Measurements from ENCODE around the gene USP20. TPM values are rescaled to one million over a fixed set of nuclear protein-coding genes. Genes with fewer than 3 reads are reported as not detected.

USP20 gene
- total RNA-seq, 1 donor from 2014 or later: 3.7 TPM

DNA sequence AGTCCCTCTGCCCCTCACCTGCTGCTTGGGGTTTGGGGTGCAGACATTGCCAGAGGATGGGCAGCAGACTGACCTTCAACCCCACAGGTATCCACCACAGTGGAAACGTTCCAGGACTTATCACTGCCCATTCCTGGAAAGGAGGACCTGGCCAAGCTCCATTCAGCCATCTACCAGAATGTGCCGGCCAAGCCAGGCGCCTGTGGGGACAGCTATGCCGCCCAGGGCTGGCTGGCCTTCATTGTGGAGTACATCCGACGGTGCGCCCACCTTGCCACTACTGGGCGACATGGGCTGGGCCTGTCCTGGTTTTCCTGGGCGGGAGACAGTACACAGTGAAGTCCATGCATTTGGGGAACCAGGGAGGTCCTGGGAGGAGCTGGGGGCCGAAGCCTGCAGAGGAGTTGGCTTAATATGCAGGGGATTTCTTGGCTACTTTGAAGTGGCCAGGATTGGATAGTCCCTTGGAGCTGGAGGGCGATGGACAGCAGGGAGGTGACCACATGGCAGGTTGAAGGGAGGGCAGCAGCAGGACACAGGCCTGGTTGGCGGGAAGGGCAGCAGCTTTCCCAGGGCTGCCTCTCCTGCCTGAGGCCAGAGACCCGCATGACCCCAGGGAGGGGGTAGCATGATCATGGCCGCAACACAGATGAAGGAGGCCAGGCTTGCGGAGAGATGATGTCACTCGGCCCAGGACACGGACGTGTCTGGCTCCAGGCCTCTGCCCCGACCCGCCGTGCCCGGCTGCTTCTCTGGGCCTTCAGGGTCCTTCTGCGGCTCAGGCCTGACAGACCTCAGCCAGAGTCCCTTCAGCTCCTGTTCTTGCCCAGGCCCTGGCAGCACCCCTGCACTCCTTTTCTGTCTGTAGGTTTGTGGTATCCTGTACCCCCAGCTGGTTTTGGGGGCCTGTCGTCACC is 34.6 kb downstream of the USP20 start:
- H3K36me3 ChIP-seq (ENCODE audit: control insufficient read depth in 3 of 3, insufficient read depth in 3 of 3, low read length in 3 of 3): peaks cover 28 to 36% (median 36%) of the 10 kb centered on the region in 3 donors
- H3K27ac ChIP-seq (ENCODE audit: low read depth, low read length): no peak overlapping the region
- no peaks in the 10 kb centered on the region for H3K9me3 ChIP-seq (ENCODE audit: control insufficient read depth in 3 of 3, low read length in 3 of 3)
- H3K9ac ChIP-seq (ENCODE audit: low read depth in 1 of 3, low read length in 3 of 3): no peak overlapping the region
- H3K4me3 ChIP-seq (ENCODE audit: low read length in 3 of 3): no peak overlapping the region
- no peaks in the 10 kb centered on the region for H3K27me3 ChIP-seq (ENCODE audit: control insufficient read depth in 3 of 3, insufficient read depth in 3 of 3, low read length in 3 of 3)
- H3K4me1 ChIP-seq (ENCODE audit: control insufficient read depth in 3 of 3, insufficient read depth in 3 of 3, low read length in 3 of 3): peaks cover 0 to 3% (median 0%) of the 10 kb centered on the region in 3 donors

DNA sequence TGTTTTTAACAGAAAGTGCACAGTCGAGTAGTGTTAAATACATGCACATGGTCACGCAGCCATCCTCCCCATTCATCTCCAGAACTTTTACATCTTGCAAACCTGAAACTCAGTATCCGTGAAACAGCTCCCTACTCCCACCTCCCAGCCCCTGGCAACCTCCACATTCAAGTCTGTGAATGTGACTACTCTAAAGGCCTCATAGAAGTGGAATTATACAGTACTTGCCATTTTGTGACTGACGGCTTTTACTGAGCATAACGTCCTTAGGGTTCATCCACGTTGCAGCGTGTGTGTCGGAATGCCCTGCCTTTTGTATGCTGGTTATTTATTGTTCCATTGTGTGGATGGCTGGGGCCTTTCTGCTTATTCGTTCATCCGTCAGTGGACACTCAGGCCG is 35.8 kb downstream of the USP20 start:
- Histone ChIP-seq H3K4me1 (ENCODE audit: control insufficient read depth in 3 of 3, insufficient read depth in 3 of 3, low read length in 3 of 3) (peaks cover 0 to 3% (median 0%) of the 10 kb centered on the region in 3 donors), H3K27ac (ENCODE audit: low read depth, low read length) (no peak overlapping the region), H3K9ac (ENCODE audit: low read depth in 1 of 3, low read length in 3 of 3) (no peak overlapping the region), H3K9me3 (ENCODE audit: control insufficient read depth in 3 of 3, low read length in 3 of 3) (no peaks in the 10 kb centered on the region), H3K4me3 (ENCODE audit: low read length in 3 of 3) (no peak overlapping the region), H3K36me3 (ENCODE audit: control insufficient read depth in 3 of 3, insufficient read depth in 3 of 3, low read length in 3 of 3) (peaks cover 34 to 40% (median 37%) of the 10 kb centered on the region in 3 donors), H3K27me3 (ENCODE audit: control insufficient read depth in 3 of 3, insufficient read depth in 3 of 3, low read length in 3 of 3) (no peaks in the 10 kb centered on the region)

DNA sequence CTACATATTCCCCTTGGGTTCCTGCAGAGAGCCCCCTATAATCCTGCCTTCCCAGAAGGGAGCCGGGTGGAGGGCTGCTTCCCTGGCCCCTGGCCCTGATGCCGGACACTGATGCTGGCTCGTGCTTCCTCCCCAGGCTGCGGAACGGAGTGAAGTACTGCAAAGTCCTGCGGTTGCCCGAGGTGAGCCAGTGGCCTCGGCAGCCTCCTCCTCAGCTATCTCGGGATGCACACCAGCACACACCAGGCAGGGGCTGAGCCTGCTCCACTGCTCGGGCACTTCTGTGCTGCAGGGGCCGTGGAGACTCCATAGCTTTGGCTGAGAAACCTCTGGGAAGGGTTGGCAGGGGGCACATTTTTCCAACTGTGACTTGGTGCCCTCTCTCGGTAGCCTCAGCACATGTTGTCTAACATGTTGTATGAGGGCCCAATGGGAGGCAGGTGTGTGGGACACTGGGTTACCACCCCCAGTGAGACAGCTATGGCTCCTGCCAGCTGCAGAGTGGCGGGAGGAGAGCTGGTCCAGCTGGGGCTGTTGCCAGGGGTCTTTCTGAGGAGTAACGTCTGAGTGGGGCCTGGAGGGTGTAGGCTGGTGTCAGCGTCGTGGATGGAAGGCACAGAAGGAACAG is 38.4 kb downstream of the USP20 start:
- no peak overlapping the region for H3K9ac ChIP-seq (ENCODE audit: low read depth in 1 of 3, low read length in 3 of 3)
- peaks cover 0 to 3% (median 0%) of the 10 kb centered on the region in 3 donors for H3K4me1 ChIP-seq (ENCODE audit: control insufficient read depth in 3 of 3, insufficient read depth in 3 of 3, low read length in 3 of 3)
- no peak overlapping the region for H3K27ac ChIP-seq (ENCODE audit: low read depth, low read length)
- no peaks in the 10 kb centered on the region for H3K9me3 ChIP-seq (ENCODE audit: control insufficient read depth in 3 of 3, low read length in 3 of 3)
- H3K27me3 ChIP-seq (ENCODE audit: control insufficient read depth in 3 of 3, insufficient read depth in 3 of 3, low read length in 3 of 3): no peaks in the 10 kb centered on the region
- H3K4me3 ChIP-seq (ENCODE audit: low read length in 3 of 3): no peak overlapping the region
- H3K36me3 ChIP-seq (ENCODE audit: control insufficient read depth in 3 of 3, insufficient read depth in 3 of 3, low read length in 3 of 3): peaks cover 29 to 39% (median 39%) of the 10 kb centered on the region in 3 donors

DNA sequence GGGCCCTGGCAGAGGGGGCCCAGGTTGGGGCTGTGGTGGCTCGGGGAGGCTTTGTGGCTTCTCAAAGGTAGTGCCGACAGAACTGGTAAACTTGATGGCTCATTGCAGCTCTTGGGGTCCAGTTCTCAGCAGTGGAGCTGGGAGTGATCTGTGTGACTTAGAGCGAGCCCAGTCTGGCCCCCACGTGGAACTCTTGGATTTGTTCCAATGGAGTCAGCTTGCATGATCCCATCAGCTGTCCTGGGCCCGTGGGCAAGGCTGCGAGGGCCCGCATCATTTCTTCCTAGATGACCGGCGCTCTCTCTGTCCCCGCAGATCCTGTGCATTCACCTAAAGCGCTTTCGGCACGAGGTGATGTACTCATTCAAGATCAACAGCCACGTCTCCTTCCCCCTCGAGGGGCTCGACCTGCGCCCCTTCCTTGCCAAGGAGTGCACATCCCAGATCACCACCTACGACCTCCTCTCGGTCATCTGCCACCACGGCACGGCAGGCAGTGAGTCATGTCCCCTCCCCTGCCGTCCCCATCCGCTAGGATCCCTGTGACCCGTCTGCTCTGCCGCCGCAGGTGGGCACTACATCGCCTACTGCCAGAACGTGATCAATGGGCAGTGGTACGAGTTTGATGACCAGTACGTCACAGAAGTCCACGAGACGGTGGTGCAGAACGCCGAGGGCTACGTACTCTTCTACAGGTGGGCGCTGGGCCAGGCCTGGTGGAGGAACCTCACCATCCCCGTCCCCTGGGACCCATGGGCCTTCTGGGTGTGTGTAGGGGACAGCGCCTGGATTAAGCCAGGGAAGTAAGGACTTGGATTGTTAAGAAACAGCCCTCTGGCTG is 39.2 kb downstream of the USP20 start:
- Histone ChIP-seq H3K4me1 (ENCODE audit: control insufficient read depth in 3 of 3, insufficient read depth in 3 of 3, low read length in 3 of 3) (peaks cover 0 to 3% (median 0%) of the 10 kb centered on the region in 3 donors), H3K9ac (ENCODE audit: low read depth in 1 of 3, low read length in 3 of 3) (no peak overlapping the region), H3K4me3 (ENCODE audit: low read length in 3 of 3) (no peak overlapping the region), H3K9me3 (ENCODE audit: control insufficient read depth in 3 of 3, low read length in 3 of 3) (no peaks in the 10 kb centered on the region), H3K27ac (ENCODE audit: low read depth, low read length) (no peak overlapping the region), H3K27me3 (ENCODE audit: control insufficient read depth in 3 of 3, insufficient read depth in 3 of 3, low read length in 3 of 3) (no peaks in the 10 kb centered on the region), H3K36me3 (ENCODE audit: control insufficient read depth in 3 of 3, insufficient read depth in 3 of 3, low read length in 3 of 3) (peaks cover 26 to 43% (median 36%) of the 10 kb centered on the region in 3 donors)

DNA sequence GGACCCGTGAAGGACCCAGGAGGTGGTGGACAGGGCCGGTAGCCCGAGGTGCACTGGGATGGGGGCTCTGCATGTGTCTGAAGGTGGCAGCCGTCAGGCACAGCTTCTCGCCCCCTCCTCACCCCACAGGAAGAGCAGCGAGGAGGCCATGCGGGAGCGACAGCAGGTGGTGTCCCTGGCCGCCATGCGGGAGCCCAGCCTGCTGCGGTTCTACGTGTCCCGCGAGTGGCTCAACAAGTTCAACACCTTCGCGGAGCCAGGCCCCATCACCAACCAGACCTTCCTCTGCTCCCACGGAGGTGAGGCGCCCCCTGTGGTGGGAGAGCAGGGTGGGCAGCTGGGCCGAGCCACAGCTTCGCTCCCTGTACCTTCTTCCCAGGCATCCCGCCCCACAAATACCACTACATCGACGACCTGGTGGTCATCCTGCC is 39.9 kb downstream of the USP20 start:
- Histone ChIP-seq H3K4me3 (ENCODE audit: low read length in 3 of 3) (no peak overlapping the region), H3K27ac (ENCODE audit: low read depth, low read length) (no peak overlapping the region), H3K9me3 (ENCODE audit: control insufficient read depth in 3 of 3, low read length in 3 of 3) (no peaks in the 10 kb centered on the region), H3K36me3 (ENCODE audit: control insufficient read depth in 3 of 3, insufficient read depth in 3 of 3, low read length in 3 of 3) (peaks cover 31 to 50% (median 34%) of the 10 kb centered on the region in 3 donors), H3K9ac (ENCODE audit: low read depth in 1 of 3, low read length in 3 of 3) (no peak overlapping the region), H3K4me1 (ENCODE audit: control insufficient read depth in 3 of 3, insufficient read depth in 3 of 3, low read length in 3 of 3) (peaks cover 0 to 3% (median 0%) of the 10 kb centered on the region in 3 donors), H3K27me3 (ENCODE audit: control insufficient read depth in 3 of 3, insufficient read depth in 3 of 3, low read length in 3 of 3) (no peaks in the 10 kb centered on the region)

DNA sequence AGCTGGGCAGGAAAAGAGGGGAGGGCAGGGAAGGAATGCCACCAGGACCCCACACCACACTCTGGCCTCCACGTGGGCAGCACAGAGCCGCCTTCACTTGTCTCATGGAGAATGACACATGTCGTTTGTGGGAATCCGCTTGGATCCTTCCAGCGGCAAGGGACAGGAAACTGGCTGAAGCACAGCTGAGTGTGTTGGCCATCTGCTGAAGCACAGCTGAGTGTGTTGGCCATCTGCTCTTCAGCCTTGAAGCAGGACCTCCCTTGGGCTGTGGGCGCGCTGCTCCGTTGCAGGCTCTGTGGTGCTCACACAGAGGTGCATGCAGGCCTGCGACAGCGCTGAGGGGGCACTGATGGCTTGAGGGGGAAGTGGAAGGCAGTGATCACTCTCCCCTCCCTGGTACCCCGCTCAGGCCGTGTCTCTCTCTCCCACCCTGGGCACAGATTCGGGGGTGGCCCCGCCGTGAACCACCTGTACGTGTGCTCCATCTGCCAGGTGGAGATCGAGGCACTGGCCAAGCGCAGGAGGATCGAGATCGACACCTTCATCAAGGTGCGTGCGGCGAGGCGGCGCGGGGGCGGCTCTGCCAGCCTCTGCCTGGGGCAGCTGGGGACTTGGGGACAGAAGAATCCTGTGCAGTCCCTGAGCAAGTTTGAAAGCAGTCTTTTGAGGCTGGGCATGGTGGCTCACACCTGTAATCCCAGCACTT is 40.6 kb downstream of the USP20 start:
- no peak overlapping the region for H3K9ac ChIP-seq (ENCODE audit: low read depth in 1 of 3, low read length in 3 of 3)
- no peaks in the 10 kb centered on the region for H3K9me3 ChIP-seq (ENCODE audit: control insufficient read depth in 3 of 3, low read length in 3 of 3)
- H3K27ac ChIP-seq (ENCODE audit: low read depth, low read length): no peak overlapping the region
- no peak overlapping the region for H3K4me3 ChIP-seq (ENCODE audit: low read length in 3 of 3)
- no peaks in the 10 kb centered on the region for H3K27me3 ChIP-seq (ENCODE audit: control insufficient read depth in 3 of 3, insufficient read depth in 3 of 3, low read length in 3 of 3)
- H3K4me1 ChIP-seq (ENCODE audit: control insufficient read depth in 3 of 3, insufficient read depth in 3 of 3, low read length in 3 of 3): peaks cover 0 to 3% (median 0%) of the 10 kb centered on the region in 3 donors
- peaks cover 37 to 56% (median 39%) of the 10 kb centered on the region in 3 donors for H3K36me3 ChIP-seq (ENCODE audit: control insufficient read depth in 3 of 3, insufficient read depth in 3 of 3, low read length in 3 of 3)

DNA sequence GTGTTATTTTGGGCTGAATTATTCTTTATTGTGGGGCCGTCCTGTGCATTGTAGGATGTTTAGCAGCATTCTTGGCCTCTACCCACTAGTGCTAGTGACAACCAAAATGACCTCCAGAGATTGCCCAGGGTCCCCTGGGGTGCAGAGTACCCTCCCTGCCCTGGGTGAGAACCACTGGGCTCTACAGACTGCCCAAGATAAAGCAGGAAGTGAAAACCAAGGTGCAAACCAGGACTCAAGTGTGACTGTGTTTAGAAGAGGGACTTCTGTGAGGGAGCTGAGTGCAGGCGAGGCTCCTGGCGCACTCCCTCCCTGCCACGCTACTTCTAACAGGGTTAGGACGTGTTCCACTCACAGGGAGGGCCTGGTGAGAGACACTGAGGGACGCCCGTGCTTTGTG is 41.6 kb downstream of the USP20 start:
- Histone ChIP-seq H3K36me3 (ENCODE audit: control insufficient read depth in 3 of 3, insufficient read depth in 3 of 3, low read length in 3 of 3) (peaks cover 42 to 60% (median 46%) of the 10 kb centered on the region in 3 donors), H3K27ac (ENCODE audit: low read depth, low read length) (no peak overlapping the region)

DNA sequence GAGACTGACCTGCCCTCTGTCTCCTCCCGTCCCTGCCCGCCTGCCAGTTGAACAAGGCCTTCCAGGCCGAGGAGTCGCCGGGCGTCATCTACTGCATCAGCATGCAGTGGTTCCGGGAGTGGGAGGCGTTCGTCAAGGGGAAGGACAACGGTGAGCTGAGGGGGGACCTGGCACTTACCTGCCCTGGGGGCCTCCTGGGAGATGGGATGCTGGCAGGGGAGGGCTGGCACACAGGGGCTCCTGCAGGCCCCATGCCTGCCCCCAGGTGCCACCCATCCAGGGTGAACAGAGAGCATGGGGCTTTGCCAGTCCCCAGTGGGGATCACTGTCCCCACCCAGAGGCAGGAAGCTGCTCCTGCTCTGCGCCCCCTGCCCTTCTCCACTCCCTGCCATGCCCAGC is 43.0 kb downstream of the USP20 start:
- Histone ChIP-seq H3K9ac (ENCODE audit: low read depth in 1 of 3, low read length in 3 of 3) (no peak overlapping the region), H3K9me3 (ENCODE audit: control insufficient read depth in 3 of 3, low read length in 3 of 3) (no peaks in the 10 kb centered on the region), H3K36me3 (ENCODE audit: control insufficient read depth in 3 of 3, insufficient read depth in 3 of 3, low read length in 3 of 3) (peaks cover 42 to 67% (median 48%) of the 10 kb centered on the region in 3 donors), H3K4me1 (ENCODE audit: control insufficient read depth in 3 of 3, insufficient read depth in 3 of 3, low read length in 3 of 3) (peaks cover 0 to 3% (median 0%) of the 10 kb centered on the region in 3 donors), H3K27ac (ENCODE audit: low read depth, low read length) (no peak overlapping the region), H3K27me3 (ENCODE audit: control insufficient read depth in 3 of 3, insufficient read depth in 3 of 3, low read length in 3 of 3) (no peaks in the 10 kb centered on the region), H3K4me3 (ENCODE audit: low read length in 3 of 3) (no peak overlapping the region)

More for the DNA sequence above, 41.6 kb downstream of the USP20 start:
- Histone ChIP-seq H3K27me3 (ENCODE audit: control insufficient read depth in 3 of 3, insufficient read depth in 3 of 3, low read length in 3 of 3) (no peaks in the 10 kb centered on the region), H3K4me3 (ENCODE audit: low read length in 3 of 3) (no peak overlapping the region), H3K9ac (ENCODE audit: low read depth in 1 of 3, low read length in 3 of 3) (no peak overlapping the region), H3K4me1 (ENCODE audit: control insufficient read depth in 3 of 3, insufficient read depth in 3 of 3, low read length in 3 of 3) (peaks cover 0 to 3% (median 0%) of the 10 kb centered on the region in 3 donors), H3K9me3 (ENCODE audit: control insufficient read depth in 3 of 3, low read length in 3 of 3) (no peaks in the 10 kb centered on the region)

DNA sequence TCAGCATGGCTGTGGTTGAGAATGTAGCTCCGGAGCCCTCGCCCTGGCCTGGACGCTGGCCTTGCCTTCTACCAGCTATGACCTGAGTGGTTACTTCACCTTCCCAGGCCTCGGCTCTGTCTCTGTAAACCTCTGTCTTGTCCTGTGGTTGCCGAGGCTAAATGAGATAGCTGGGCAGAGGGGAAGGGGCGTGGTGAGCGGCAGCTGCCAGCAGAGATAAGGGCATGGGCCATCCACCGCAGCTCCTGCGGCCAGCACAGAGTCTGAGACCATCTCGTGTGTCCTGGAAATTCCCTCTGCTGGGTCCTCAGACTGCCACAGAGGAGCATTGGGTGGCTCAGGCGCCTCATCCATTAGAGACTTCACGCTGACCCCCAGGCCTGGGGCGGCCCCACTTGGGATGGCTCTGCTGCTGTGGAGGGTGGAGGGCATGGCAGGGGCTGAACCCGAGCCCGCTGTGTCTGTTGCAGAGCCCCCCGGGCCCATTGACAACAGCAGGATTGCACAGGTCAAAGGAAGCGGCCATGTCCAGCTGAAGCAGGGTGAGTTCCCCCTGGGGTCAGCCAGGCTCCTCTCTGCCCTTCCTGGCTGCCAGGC is 43.9 kb downstream of the USP20 start:
- no peaks in the 10 kb centered on the region for H3K27me3 ChIP-seq (ENCODE audit: control insufficient read depth in 3 of 3, insufficient read depth in 3 of 3, low read length in 3 of 3)
- H3K9ac ChIP-seq (ENCODE audit: low read depth in 1 of 3, low read length in 3 of 3): no peak overlapping the region
- H3K4me1 ChIP-seq (ENCODE audit: control insufficient read depth in 3 of 3, insufficient read depth in 3 of 3, low read length in 3 of 3): peaks cover 5 to 6% (median 6%) of the 10 kb centered on the region in 3 donors
- H3K9me3 ChIP-seq (ENCODE audit: control insufficient read depth in 3 of 3, low read length in 3 of 3): no peaks in the 10 kb centered on the region
- peaks cover 38 to 61% (median 42%) of the 10 kb centered on the region in 3 donors for H3K36me3 ChIP-seq (ENCODE audit: control insufficient read depth in 3 of 3, insufficient read depth in 3 of 3, low read length in 3 of 3)
- H3K4me3 ChIP-seq (ENCODE audit: low read length in 3 of 3): no peak overlapping the region
- H3K27ac ChIP-seq (ENCODE audit: low read depth, low read length): no peak overlapping the region

Measured in skeletal muscle tissue (tissue), 4 donors.